ENCODE data around the gene HSD17B10. TPM values are rescaled to one million over a fixed set of nuclear protein-coding genes. Genes with fewer than 3 reads are reported as not detected.

Gene HSD17B10
- polyA plus RNA-seq, 1 donor from 2014 or later, result 112 TPM

DNA sequence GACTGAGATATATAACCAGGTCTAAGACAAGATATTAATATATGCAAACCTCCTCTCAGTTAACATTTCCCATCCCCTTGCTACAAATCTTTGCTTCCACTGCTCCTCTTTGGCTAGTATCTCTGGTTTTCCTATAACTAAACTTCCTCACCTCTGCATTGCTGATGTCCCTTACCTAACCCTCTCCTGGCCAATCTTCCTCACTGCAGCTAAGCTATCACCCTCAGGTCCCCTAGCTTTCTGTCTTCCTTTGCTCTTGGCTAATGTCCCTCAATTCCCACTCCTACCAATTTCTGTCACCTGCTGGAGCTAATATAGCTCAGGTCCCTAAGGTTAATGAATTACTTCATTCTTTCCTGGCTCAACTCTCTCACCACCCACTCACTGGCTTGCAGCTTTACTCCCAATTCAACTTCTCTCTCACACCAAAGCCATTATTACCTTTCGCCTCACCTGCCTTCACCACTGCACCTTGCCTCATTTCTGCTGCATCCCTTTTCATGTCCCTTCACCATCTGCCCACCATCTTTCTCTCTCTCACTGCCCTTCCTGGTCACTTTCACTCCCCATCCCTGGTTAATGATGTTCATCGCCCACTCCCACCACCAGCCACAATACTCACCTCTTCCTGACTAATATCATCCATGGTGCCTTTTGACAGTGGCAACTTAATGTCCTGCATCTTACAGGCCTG lies 38.4 kb downstream of the HSD17B10 start:
- Histone ChIP-seq H3K9me3 (ENCODE audit: low read length) (no peaks in the 10 kb centered on the region), H3K4me3 (ENCODE audit: low read length) (no peak overlapping the region), H3F3A (ENCODE audit: insufficient read depth, low read length, poor library complexity, severe bottlenecking) (no peaks in the 10 kb centered on the region), H4K20me1 (ENCODE audit: insufficient read depth) (no peaks in the 10 kb centered on the region), H3K27me3 (ENCODE audit: insufficient read depth, low read depth, low read length) (no peaks in the 10 kb centered on the region), H3K36me3 (ENCODE audit: insufficient read depth, low read length) (no peaks in the 10 kb centered on the region), H3K27ac (ENCODE audit: low read length) (no peak overlapping the region), H3K4me2 (ENCODE audit: low read length) (no peak overlapping the region), H2AFZ (ENCODE audit: low read depth, low read length) (no peak overlapping the region), H3K79me2 (replicated peaks; ENCODE audit: insufficient read depth, low read length) (no peaks in the 10 kb centered on the region), H3K9ac (ENCODE audit: low read length) (no peak overlapping the region), H3K9me2 (ENCODE audit: insufficient read depth, low read length) (no peaks in the 10 kb centered on the region)
- TF ChIP-seq RAD21 (conservative IDR thresholded peaks at IDR 0.05), result no peak
- TF ChIP-seq POLR2AphosphoS5 (IDR thresholded peaks at IDR 0.05), result no peak
- TF ChIP-seq SMC3 (conservative IDR thresholded peaks at IDR 0.05; ENCODE audit: poor library complexity), result no peak
- TF ChIP-seq, protein P1, sequence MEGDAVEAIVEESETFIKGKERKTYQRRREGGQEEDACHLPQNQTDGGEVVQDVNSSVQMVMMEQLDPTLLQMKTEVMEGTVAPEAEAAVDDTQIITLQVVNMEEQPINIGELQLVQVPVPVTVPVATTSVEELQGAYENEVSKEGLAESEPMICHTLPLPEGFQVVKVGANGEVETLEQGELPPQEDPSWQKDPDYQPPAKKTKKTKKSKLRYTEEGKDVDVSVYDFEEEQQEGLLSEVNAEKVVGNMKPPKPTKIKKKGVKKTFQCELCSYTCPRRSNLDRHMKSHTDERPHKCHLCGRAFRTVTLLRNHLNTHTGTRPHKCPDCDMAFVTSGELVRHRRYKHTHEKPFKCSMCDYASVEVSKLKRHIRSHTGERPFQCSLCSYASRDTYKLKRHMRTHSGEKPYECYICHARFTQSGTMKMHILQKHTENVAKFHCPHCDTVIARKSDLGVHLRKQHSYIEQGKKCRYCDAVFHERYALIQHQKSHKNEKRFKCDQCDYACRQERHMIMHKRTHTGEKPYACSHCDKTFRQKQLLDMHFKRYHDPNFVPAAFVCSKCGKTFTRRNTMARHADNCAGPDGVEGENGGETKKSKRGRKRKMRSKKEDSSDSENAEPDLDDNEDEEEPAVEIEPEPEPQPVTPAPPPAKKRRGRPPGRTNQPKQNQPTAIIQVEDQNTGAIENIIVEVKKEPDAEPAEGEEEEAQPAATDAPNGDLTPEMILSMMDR (IDR thresholded peaks at IDR 0.05; ENCODE audit: poor library complexity, severe bottlenecking), result no peak
- TF ChIP-seq EZH2 (IDR thresholded peaks at IDR 0.05; ENCODE audit: borderline replicate concordance, insufficient read depth, low read length, poor library complexity, severe bottlenecking), result no peak

DNA sequence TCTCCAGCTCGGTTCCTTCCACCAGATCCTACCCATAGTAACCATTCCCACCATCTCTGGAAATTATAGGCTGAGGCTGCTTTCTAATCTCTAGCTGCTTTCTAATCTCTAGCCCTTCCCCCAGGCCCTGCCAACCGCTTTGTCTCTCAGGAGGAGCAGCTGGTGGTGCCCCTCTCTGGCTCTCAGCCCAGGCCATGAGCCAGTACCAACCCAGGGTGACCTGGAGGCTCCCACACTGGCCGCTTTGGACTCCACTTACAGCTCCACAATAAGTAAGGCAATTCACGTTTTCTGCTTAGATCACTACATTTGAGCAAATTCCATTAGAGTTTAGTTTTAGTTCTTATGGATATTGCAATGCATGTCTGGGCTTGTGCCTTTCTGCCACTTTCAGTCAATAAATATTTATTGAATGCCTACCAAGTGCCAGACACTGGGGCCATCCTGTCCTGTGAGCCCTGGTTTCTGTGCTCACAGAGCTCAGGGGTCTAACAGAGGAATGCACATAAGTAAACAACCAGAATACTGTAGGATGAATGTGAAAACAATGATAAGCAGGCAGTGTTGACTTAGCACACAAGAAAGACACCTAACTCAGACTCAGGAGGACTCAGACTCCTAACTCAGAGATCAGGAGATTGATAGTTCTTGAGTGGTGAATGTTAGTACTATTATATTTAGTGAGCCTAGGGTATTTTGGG lies 50.6 kb downstream of the HSD17B10 start:
- no peaks in the 10 kb centered on the region for H3K9me3 ChIP-seq (ENCODE audit: low read length)
- H3K4me3 ChIP-seq (ENCODE audit: low read length), result no peak overlapping the region
- TF ChIP-seq EZH2 (IDR thresholded peaks at IDR 0.05; ENCODE audit: borderline replicate concordance, insufficient read depth, low read length, poor library complexity, severe bottlenecking) (no peak), MXI1 (conservative IDR thresholded peaks at IDR 0.05; ENCODE audit: poor library complexity, severe bottlenecking) (no peak), RAD21 (conservative IDR thresholded peaks at IDR 0.05) (no peak), POLR2AphosphoS5 (IDR thresholded peaks at IDR 0.05) (no peak)
- no peaks in the 10 kb centered on the region for H3K9me2 ChIP-seq (ENCODE audit: insufficient read depth, low read length)
- H2AFZ ChIP-seq (ENCODE audit: low read depth, low read length), result no peak overlapping the region
- no peak overlapping the region for H3K27ac ChIP-seq (ENCODE audit: low read length)
- no peaks in the 10 kb centered on the region for H4K20me1 ChIP-seq (ENCODE audit: insufficient read depth)
- no peaks in the 10 kb centered on the region for H3K27me3 ChIP-seq (ENCODE audit: insufficient read depth, low read depth, low read length)
- H3K36me3 ChIP-seq (ENCODE audit: insufficient read depth, low read length), result no peaks in the 10 kb centered on the region
- H3F3A ChIP-seq (ENCODE audit: insufficient read depth, low read length, poor library complexity, severe bottlenecking), result no peaks in the 10 kb centered on the region
- H3K9ac ChIP-seq (ENCODE audit: low read length), result no peak overlapping the region
- H3K79me2 ChIP-seq (replicated peaks; ENCODE audit: insufficient read depth, low read length), result no peaks in the 10 kb centered on the region
- H3K4me2 ChIP-seq (ENCODE audit: low read length), result no peak overlapping the region

Small RNA genes within 50 kb of the gene (small RNA-seq; reads per million reads assigned to genes)
- gene MIR6857, result 0 to 1.8 (median 0.49) reads per million in 3 experiments
- 0 reads per million in 3 experiments for gene VTRNA3-1P

Other genes starting within 250 kb of the HSD17B10 start
- gene KDM5C, start 209.2 kb downstream of the HSD17B10 start, polyA plus RNA-seq, result 67.8 and 90.8 TPM in 2 replicates
- gene IQSEC2, start 152.8 kb downstream of the HSD17B10 start, polyA plus RNA-seq, result 2.4 and 3.6 TPM in 2 replicates
- gene SMC1A, start 11.7 kb downstream of the HSD17B10 start, polyA plus RNA-seq, result 11.4 and 12.2 TPM in 2 replicates
- 0.84 and 2.2 TPM in 2 replicates for gene RIBC1, start 11.5 kb downstream of the HSD17B10 start, polyA plus RNA-seq